Stimulated activated CD8-positive, alpha-beta memory T cell treated with anti-CD3 and anti-CD28 coated beads, Interleukin-7, amount 100 ng/mL, for 4 hours (primary cell): ENCODE data around the gene AGFG2.
A peak's percentile ranks its signal among the peaks of the same experiment; 100 is the strongest.

ENCODE experiments used
- DNase-seq, 2 donors: peaks; one replicate each; pipeline ENCODE4 v3.0.0-alpha.2; 2020; ENCODE audit warnings: low read depth in 2 of 2

The AGFG2 gene

GRCh38 chr7:100611983-100612729 is 73.2 kb downstream of the AGFG2 start, which contains the start of gene MOSPD3:
MOSPD3 (plus strand) TSS chr7:100612540; CDS start chr7:100612792, 252 bp downstream.
- peak; percentile 96 to 97 for DNase-seq

GRCh38 chr7:100612730-100613390 is 73.9 kb downstream of the AGFG2 start:
- no peak for DNase-seq

- DNase-seq: no peak
These were observed 74.6 kb downstream of the AGFG2 start for GRCh38 chr7:100613412-100614175.

- DNase-seq: no peak
These were observed 75.4 kb downstream of the AGFG2 start for GRCh38 chr7:100614308-100614861.
